Measurements from ENCODE around the gene KRIT1. TPM values are rescaled to one million over a fixed set of nuclear protein-coding genes. Genes with fewer than 3 reads are reported as not detected.
A peak's percentile ranks its signal among the peaks of the same experiment; 100 is the strongest.

Gene KRIT1
- polyA plus RNA-seq (ENCODE audit: insufficient read length in 3 of 3) = 10 to 100 TPM; 43.1 to 53.2 (median 52.1) TPM
- long read RNA-seq, donor 1, partial matches to known transcripts = 89 of 90 reads
- long read RNA-seq, donor 1, other reads (novel, unspliced or antisense) = 0 of 90 reads
- long read RNA-seq, donor 2, partial matches to known transcripts = 18 of 18 reads
- long read RNA-seq, donor 2, other reads (novel, unspliced or antisense) = 0 of 18 reads
- long read RNA-seq, donor 3, partial matches to known transcripts = 25 of 29 reads
- long read RNA-seq, donor 3, other reads (novel, unspliced or antisense) = 0 of 29 reads
- long read RNA-seq, donor 4, partial matches to known transcripts = 24 of 25 reads
- long read RNA-seq, donor 4, other reads (novel, unspliced or antisense) = 0 of 25 reads
- long read RNA-seq, donor 5 = 0 reads
- long read RNA-seq, donor 6, partial matches to known transcripts = 32 of 37 reads
- long read RNA-seq, donor 6, other reads (novel, unspliced or antisense) = 0 of 37 reads
- long read RNA-seq, donor 7, partial matches to known transcripts = 23 of 29 reads
- long read RNA-seq, donor 7, other reads (novel, unspliced or antisense) = 0 of 29 reads
- long read RNA-seq, donor 8 = 0 reads
- long read RNA-seq, donor 9, partial matches to known transcripts = 50 of 52 reads
- long read RNA-seq, donor 9, other reads (novel, unspliced or antisense) = 0 of 52 reads
- long read RNA-seq, donor 10, partial matches to known transcripts = 22 of 26 reads
- long read RNA-seq, donor 10, other reads (novel, unspliced or antisense) = 0 of 26 reads
- long read RNA-seq, donor 11, partial matches to known transcripts = 16 of 17 reads
- long read RNA-seq, donor 11, other reads (novel, unspliced or antisense) = 0 of 17 reads
- long read RNA-seq, donor 12, partial matches to known transcripts = 7 of 8 reads
- long read RNA-seq, donor 12, other reads (novel, unspliced or antisense) = 0 of 8 reads
- long read RNA-seq, donor 13 = 0 reads
- long read RNA-seq, donor 14, partial matches to known transcripts = 13 of 15 reads
- long read RNA-seq, donor 14, other reads (novel, unspliced or antisense) = 0 of 15 reads
- long read RNA-seq, donor 15, partial matches to known transcripts = 10 of 12 reads
- long read RNA-seq, donor 15, other reads (novel, unspliced or antisense) = 0 of 12 reads
- long read RNA-seq, donor 16, partial matches to known transcripts = 105 of 120 reads
- long read RNA-seq, donor 16, other reads (novel, unspliced or antisense) = 6 of 120 reads

GRCh38 chr7:92245487-92246359, at the start of gene KRIT1, which contains the start of gene ANKIB1:
TSS of gene KRIT1 (minus strand) at chr7:92245914. CDS start at chr7:92242135, 3,779 bp downstream.
TSS of gene ANKIB1 (plus strand) at chr7:92245974. CDS start at chr7:92294979, 49,005 bp downstream.
- peak; percentile 72 to 90 (median 86) for DNase-seq (ENCODE audit: extremely low read depth in 1 of 11, low read depth in 9 of 11, low spot score in 4 of 11)

- DNase-seq (ENCODE audit: extremely low read depth in 1 of 11, low read depth in 9 of 11, low spot score in 4 of 11) = no peak
These were observed 49.7 kb upstream of the KRIT1 start for GRCh38 chr7:92295391-92295790.

GRCh38 chr7:92293896-92294590, 48.3 kb upstream of the KRIT1 start:
- no peak for DNase-seq (ENCODE audit: extremely low read depth in 1 of 11, low read depth in 9 of 11, low spot score in 4 of 11)

- DNase-seq (ENCODE audit: extremely low read depth in 1 of 11, low read depth in 9 of 11, low spot score in 4 of 11) = no peak
These were observed 47.3 kb upstream of the KRIT1 start for GRCh38 chr7:92292981-92293380.

- no peak for DNase-seq (ENCODE audit: extremely low read depth in 1 of 11, low read depth in 9 of 11, low spot score in 4 of 11)
These were observed 43.6 kb upstream of the KRIT1 start for GRCh38 chr7:92289321-92289720.

- DNase-seq (ENCODE audit: extremely low read depth in 1 of 11, low read depth in 9 of 11, low spot score in 4 of 11) = no peak
These were observed 37.2 kb upstream of the KRIT1 start for GRCh38 chr7:92282930-92283329.

GRCh38 chr7:92282221-92282814, 36.6 kb upstream of the KRIT1 start:
- DNase-seq (ENCODE audit: extremely low read depth in 1 of 11, low read depth in 9 of 11, low spot score in 4 of 11) = no peak

GRCh38 chr7:92281031-92281430, 35.3 kb upstream of the KRIT1 start:
- no peak for DNase-seq (ENCODE audit: extremely low read depth in 1 of 11, low read depth in 9 of 11, low spot score in 4 of 11)

GRCh38 chr7:92279396-92280031, 33.8 kb upstream of the KRIT1 start:
- no peak for DNase-seq (ENCODE audit: extremely low read depth in 1 of 11, low read depth in 9 of 11, low spot score in 4 of 11)

- DNase-seq (ENCODE audit: extremely low read depth in 1 of 11, low read depth in 9 of 11, low spot score in 4 of 11) = no peak
These were observed 30.7 kb upstream of the KRIT1 start for GRCh38 chr7:92276460-92276864.

GRCh38 chr7:92275327-92275726, 29.6 kb upstream of the KRIT1 start:
- no peak for DNase-seq (ENCODE audit: extremely low read depth in 1 of 11, low read depth in 9 of 11, low spot score in 4 of 11)

- no peak for DNase-seq (ENCODE audit: extremely low read depth in 1 of 11, low read depth in 9 of 11, low spot score in 4 of 11)
These were observed 23.2 kb upstream of the KRIT1 start for GRCh38 chr7:92268921-92269320.

- no peak for DNase-seq (ENCODE audit: extremely low read depth in 1 of 11, low read depth in 9 of 11, low spot score in 4 of 11)
These were observed 20.9 kb upstream of the KRIT1 start for GRCh38 chr7:92266415-92267241.

GRCh38 chr7:92260248-92260781, 14.6 kb upstream of the KRIT1 start:
- no peak for DNase-seq (ENCODE audit: extremely low read depth in 1 of 11, low read depth in 9 of 11, low spot score in 4 of 11)

GRCh38 chr7:92259610-92260247, 14.0 kb upstream of the KRIT1 start:
- DNase-seq (ENCODE audit: extremely low read depth in 1 of 11, low read depth in 9 of 11, low spot score in 4 of 11) = no peak
